GM19397 (cell line): ENCODE results near the gene ALK.
A peak's percentile ranks its signal among the peaks of the same experiment; 100 is the strongest.

Experiments used
- ATAC-seq: cut with Tn5 transposase; IDR thresholded peaks from one replicate; pipeline ENCODE4 v1.9.1; 2021; ENCODE audit warnings: mild to moderate bottlenecking, moderate library complexity; ENCODE audit not compliant: unreplicated experiment

Gene ALK

GRCh38 chr2:29586919-29587318, 334.5 kb downstream of the ALK start:
- no peak for ATAC-seq

GRCh38 chr2:29583548-29584156, 337.7 kb downstream of the ALK start:
- peak; percentile 18 for ATAC-seq

- ATAC-seq: peak; percentile 51
Observed at GRCh38 chr2:29583104-29583503, 338.3 kb downstream of the ALK start.

GRCh38 chr2:29582062-29582461, 339.3 kb downstream of the ALK start:
- ATAC-seq: no peak

GRCh38 chr2:29580223-29580622, 341.2 kb downstream of the ALK start:
- ATAC-seq: no peak

GRCh38 chr2:29579495-29580169, 341.8 kb downstream of the ALK start:
- no peak for ATAC-seq

GRCh38 chr2:29578084-29578598, 343.2 kb downstream of the ALK start:
- ATAC-seq: no peak

GRCh38 chr2:29576231-29576630, 345.2 kb downstream of the ALK start:
- no peak for ATAC-seq

- ATAC-seq: no peak
Observed at GRCh38 chr2:29575370-29575890, 346.0 kb downstream of the ALK start.

- no peak for ATAC-seq
Observed at GRCh38 chr2:29573612-29574011, 347.8 kb downstream of the ALK start.

GRCh38 chr2:29573147-29573546, 348.2 kb downstream of the ALK start:
- ATAC-seq: no peak

GRCh38 chr2:29570539-29570938, 350.8 kb downstream of the ALK start:
- no peak for ATAC-seq

- ATAC-seq: no peak
Observed at GRCh38 chr2:29567906-29568520, 353.4 kb downstream of the ALK start.

- ATAC-seq: no peak
Observed at GRCh38 chr2:29563697-29564096, 357.7 kb downstream of the ALK start.

- ATAC-seq: no peak
Observed at GRCh38 chr2:29562896-29563295, 358.5 kb downstream of the ALK start.

- ATAC-seq: no peak
Observed at GRCh38 chr2:29562319-29562718, 359.1 kb downstream of the ALK start.

- no peak for ATAC-seq
Observed at GRCh38 chr2:29561628-29562027, 359.8 kb downstream of the ALK start.

GRCh38 chr2:29561181-29561580, 360.2 kb downstream of the ALK start:
- ATAC-seq: no peak

GRCh38 chr2:29560566-29560965, 360.8 kb downstream of the ALK start:
- ATAC-seq: no peak

GRCh38 chr2:29560030-29560429, 361.4 kb downstream of the ALK start:
- no peak for ATAC-seq

- no peak for ATAC-seq
Observed at GRCh38 chr2:29559578-29559977, 361.8 kb downstream of the ALK start.

- ATAC-seq: no peak
Observed at GRCh38 chr2:29558097-29558496, 363.3 kb downstream of the ALK start.
